Gastrocnemius medialis (tissue), 4 donors: ENCODE data around the gene PTCH2.

Source experiments
- POLR2A ChIP-seq, 2 donors: fragments of 450-650 bp; IDR thresholded peaks; one replicate each; pipeline ENCODE4 v1.6.1; 2017; ENCODE audit warnings: antibody characterized with exemption in 2 of 2, mild to moderate bottlenecking in 2 of 2, moderate library complexity in 2 of 2
- TF ChIP-seq, protein P1 (sequence below), 5 experiments: fragments of 450-650 bp in 3 of 5; fragments of 200-600 bp in 2 of 5; sonication (generic) in 2 of 5; IDR thresholded peaks in 4 of 5; conservative IDR thresholded peaks in 1 of 5; 1 replicate in 4 of 5; 2 replicates in 1 of 5; pipeline ENCODE4 v1.5.1; 2016 to 2019; ENCODE audit warnings: antibody characterized with exemption in 5 of 5, mild to moderate bottlenecking in 3 of 5, moderate library complexity in 3 of 5

DNA sequence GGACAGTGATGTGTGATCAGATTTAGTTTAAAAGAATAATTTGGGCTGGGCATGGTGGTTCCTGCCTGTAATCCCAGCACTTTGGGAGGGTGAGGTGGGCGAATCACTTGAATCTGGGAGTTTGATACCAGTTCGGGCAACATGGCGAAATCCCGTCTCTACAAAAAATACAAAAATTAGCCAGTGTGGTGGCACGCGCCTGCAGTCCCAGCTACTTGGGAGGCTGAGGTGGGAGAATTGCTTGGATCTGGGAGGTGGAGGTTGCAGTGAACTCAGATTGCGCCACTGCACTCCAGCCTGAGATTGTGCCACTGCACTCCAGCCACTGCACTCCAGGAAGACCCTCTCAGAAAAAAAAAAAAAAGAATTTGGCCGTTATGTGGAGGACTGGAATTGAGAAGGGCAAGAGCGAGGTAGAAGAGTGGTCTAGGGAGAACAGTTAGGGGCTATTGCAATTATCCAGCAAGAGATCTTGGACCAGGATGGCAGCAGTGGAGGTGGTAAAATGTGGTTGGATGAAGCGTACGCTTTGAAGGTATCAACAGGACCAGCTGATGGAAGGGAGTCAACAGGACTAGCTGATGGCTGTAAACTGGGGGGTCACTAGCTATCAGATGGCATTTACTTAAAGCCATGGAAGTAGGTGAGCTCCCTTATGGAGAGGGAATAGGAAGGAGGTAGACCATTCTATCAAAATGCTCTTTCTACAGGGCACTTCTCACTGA lies 25.1 kb downstream of the PTCH2 start:
- TF ChIP-seq POLR2A (IDR thresholded peaks at IDR 0.05), result no peak
- TF ChIP-seq, protein P1, sequence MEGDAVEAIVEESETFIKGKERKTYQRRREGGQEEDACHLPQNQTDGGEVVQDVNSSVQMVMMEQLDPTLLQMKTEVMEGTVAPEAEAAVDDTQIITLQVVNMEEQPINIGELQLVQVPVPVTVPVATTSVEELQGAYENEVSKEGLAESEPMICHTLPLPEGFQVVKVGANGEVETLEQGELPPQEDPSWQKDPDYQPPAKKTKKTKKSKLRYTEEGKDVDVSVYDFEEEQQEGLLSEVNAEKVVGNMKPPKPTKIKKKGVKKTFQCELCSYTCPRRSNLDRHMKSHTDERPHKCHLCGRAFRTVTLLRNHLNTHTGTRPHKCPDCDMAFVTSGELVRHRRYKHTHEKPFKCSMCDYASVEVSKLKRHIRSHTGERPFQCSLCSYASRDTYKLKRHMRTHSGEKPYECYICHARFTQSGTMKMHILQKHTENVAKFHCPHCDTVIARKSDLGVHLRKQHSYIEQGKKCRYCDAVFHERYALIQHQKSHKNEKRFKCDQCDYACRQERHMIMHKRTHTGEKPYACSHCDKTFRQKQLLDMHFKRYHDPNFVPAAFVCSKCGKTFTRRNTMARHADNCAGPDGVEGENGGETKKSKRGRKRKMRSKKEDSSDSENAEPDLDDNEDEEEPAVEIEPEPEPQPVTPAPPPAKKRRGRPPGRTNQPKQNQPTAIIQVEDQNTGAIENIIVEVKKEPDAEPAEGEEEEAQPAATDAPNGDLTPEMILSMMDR (IDR thresholded peaks at IDR 0.05 in 4 of 5, conservative IDR thresholded peaks at IDR 0.05 in 1 of 5), result no peak
